Osteocyte (in vitro differentiated cells): ENCODE results near the gene RCC2. TPM values are rescaled to one million over a fixed set of nuclear protein-coding genes. Genes with fewer than 3 reads are reported as not detected.

Experiments
- DNase-seq: peaks from one replicate; pipeline ENCODE4 v3.0.0; 2021; ENCODE audit warnings: mixed read lengths; ENCODE audit not compliant: unreplicated experiment; ENCODE audit errors: extremely low spot score
- H3K27ac Mint-ChIP-seq: one replicate; pipeline ENCODE4 v1.8.0; 2021; ENCODE audit warnings: mild to moderate bottlenecking, mixed read lengths; ENCODE audit not compliant: unreplicated experiment
- H3K27me3 Mint-ChIP-seq: one replicate; pipeline ENCODE4 v1.8.0; 2021; ENCODE audit warnings: mixed read lengths; ENCODE audit not compliant: unreplicated experiment
- H3K36me3 Mint-ChIP-seq: one replicate; pipeline ENCODE4 v1.8.0; 2021; ENCODE audit warnings: mixed read lengths; ENCODE audit not compliant: unreplicated experiment
- H3K4me1 Mint-ChIP-seq: one replicate; pipeline ENCODE4 v1.8.0; 2021; ENCODE audit warnings: mixed read lengths; ENCODE audit not compliant: unreplicated experiment
- H3K4me3 Mint-ChIP-seq: one replicate; pipeline ENCODE4 v1.8.0; 2021; ENCODE audit warnings: mild to moderate bottlenecking, moderate library complexity, mixed read lengths; ENCODE audit not compliant: unreplicated experiment
- H3K9me3 Mint-ChIP-seq: one replicate; pipeline ENCODE4 v1.8.0; 2021; ENCODE audit warnings: mixed read lengths; ENCODE audit not compliant: unreplicated experiment
- CTCF ChIP-seq: fragments of 200-600 bp; sonication (generic); IDR thresholded peaks from 2 replicates; pipeline ENCODE4 v1.5.0; 2021; ENCODE audit warnings: antibody characterized with exemption, mild to moderate bottlenecking, moderate library complexity
- total RNA-seq: library from RNA; stranded (reverse); gene quantifications from 2 replicates; pipeline ENCODE4 v1.2.1, GENCODE V29; 2021

Gene RCC2
- total RNA-seq, 1 donor from 2014 or later: 102 TPM

GRCh38 chr1:17434601-17435000 is 4.9 kb downstream of the RCC2 start:
- H3K4me3 Mint-ChIP-seq: no peak overlapping the region
- peaks cover 17% of the 10 kb centered on the region for H3K36me3 Mint-ChIP-seq
- H3K4me1 Mint-ChIP-seq: peaks cover 21% of the 10 kb centered on the region
- no peaks in the 10 kb centered on the region for H3K27me3 Mint-ChIP-seq
- no peak for DNase-seq
- H3K9me3 Mint-ChIP-seq: no peaks in the 10 kb centered on the region
- no peak for TF ChIP-seq CTCF
- H3K27ac Mint-ChIP-seq: no peak overlapping the region

GRCh38 chr1:17434016-17434415 is 5.5 kb downstream of the RCC2 start:
- no peak overlapping the region for H3K27ac Mint-ChIP-seq
- no peak for DNase-seq
- H3K27me3 Mint-ChIP-seq: no peaks in the 10 kb centered on the region
- TF ChIP-seq CTCF: no peak
- no peaks in the 10 kb centered on the region for H3K9me3 Mint-ChIP-seq
- no peak overlapping the region for H3K4me3 Mint-ChIP-seq
- H3K36me3 Mint-ChIP-seq: peaks cover 22% of the 10 kb centered on the region
- H3K4me1 Mint-ChIP-seq: peaks cover 20% of the 10 kb centered on the region

- DNase-seq: no peak
- TF ChIP-seq CTCF: no peak
- H3K4me1 Mint-ChIP-seq: peaks cover 20% of the 10 kb centered on the region
- H3K27me3 Mint-ChIP-seq: no peaks in the 10 kb centered on the region
- no peak overlapping the region for H3K4me3 Mint-ChIP-seq
- H3K9me3 Mint-ChIP-seq: no peaks in the 10 kb centered on the region
- H3K36me3 Mint-ChIP-seq: peaks cover 25% of the 10 kb centered on the region
- no peak overlapping the region for H3K27ac Mint-ChIP-seq
These were observed 6.2 kb downstream of the RCC2 start for GRCh38 chr1:17433261-17433660.

GRCh38 chr1:17432412-17432811 is 7.1 kb downstream of the RCC2 start:
- no peak for DNase-seq
- no peak for TF ChIP-seq CTCF
- H3K36me3 Mint-ChIP-seq: peaks cover 25% of the 10 kb centered on the region
- H3K27me3 Mint-ChIP-seq: no peaks in the 10 kb centered on the region
- H3K4me1 Mint-ChIP-seq: peaks cover 20% of the 10 kb centered on the region
- no peaks in the 10 kb centered on the region for H3K9me3 Mint-ChIP-seq
- no peak overlapping the region for H3K27ac Mint-ChIP-seq
- no peak overlapping the region for H3K4me3 Mint-ChIP-seq

- no peak for TF ChIP-seq CTCF
- Mint-ChIP-seq H3K36me3 (peaks cover 47% of the 10 kb centered on the region), H3K4me1 (no peaks in the 10 kb centered on the region), H3K27me3 (no peaks in the 10 kb centered on the region), H3K4me3 (no peak overlapping the region), H3K27ac (no peak overlapping the region), H3K9me3 (no peaks in the 10 kb centered on the region)
- DNase-seq: no peak
These were observed 10.3 kb downstream of the RCC2 start for GRCh38 chr1:17429183-17429582.
